Fibroblast of skin of scalp (primary cell): ENCODE measurements around the gene MRPL38.

ENCODE experiments used
- DNase-seq: peaks from one replicate; pipeline ENCODE4 v3.0.0-alpha.2; 2013

Gene MRPL38

DNA sequence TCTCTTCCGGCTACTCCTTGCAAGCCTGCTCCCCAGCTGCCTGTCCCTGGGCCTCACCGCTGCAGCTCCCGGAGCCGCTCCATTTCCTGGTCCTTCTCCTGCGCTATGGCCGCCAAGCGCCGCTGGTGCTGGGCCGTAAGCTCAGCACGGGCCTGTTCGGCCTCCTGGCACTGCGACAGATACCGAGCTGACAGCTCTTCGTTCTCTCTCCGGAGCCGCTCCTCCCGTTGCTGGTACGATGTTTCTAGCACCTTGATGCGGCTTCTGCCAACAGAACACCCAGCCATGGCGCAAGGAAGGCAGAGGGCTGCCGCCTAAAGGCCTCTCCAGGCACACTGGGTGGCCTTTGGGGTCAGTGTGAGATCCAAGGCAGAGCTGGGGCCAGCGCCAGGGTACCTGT, 14.9 kb upstream of the MRPL38 start:
- no peak for DNase-seq

- DNase-seq = no peak
Observed at GRCh38 chr17:75917917-75918445, 13.3 kb upstream of the MRPL38 start.

DNA sequence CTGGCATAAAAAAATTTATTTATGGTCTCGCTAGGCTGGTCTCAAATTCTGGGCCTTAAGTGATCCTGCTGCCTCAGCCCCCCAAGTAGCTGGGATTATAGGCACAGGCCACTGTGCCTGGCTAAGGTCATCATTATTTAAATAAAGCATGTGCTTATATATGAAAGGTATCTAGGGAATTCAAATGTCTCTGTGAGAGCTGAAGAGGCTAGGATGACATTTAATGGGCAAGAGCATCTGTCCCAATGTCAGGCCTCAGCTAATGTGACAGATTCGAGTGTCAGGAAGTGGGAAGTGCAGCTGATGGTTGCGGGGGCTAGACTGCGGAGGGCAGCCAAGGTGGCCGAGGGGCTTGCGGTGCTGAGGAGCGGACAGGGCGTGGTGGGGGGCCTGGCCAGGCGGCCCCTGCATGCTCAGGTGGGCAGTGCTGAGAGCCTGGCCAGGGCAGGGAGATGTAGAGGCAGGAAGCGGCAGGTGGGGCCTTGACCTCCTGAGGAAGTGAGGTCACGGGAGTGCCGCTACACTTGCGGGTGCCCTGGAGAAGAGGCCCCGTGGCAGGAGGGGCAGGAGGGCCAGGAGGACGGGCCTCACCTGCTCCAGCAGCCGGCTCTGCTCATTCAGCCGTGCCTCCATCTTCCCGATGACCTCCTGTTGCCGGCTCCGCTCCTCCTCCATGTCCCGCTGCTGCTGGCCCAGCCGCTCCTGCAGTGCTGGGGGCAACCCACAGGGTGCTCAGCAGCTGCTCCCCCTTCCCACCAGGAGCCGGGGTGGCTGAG, 12.6 kb upstream of the MRPL38 start:
- no peak for DNase-seq

DNA sequence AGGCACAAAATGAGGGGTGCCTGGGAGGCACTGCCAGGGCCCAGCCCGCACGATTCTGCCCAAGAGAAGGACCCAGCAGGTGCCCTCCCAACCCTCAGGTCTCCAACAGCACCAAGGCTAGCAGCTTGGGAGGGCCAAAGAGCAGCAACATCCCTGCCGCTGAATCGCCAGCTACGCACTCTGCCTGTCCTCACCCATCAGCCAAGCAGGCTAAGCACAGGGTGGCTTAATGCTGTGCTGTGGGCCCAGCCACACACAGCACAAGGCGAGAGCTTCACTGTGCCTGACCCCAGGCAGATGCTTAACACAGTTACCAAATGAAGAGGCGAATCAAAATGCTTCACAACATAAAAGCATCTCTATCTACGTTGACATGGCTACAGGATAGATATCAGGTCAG, 10.6 kb upstream of the MRPL38 start:
- DNase-seq = no peak

GRCh38 chr17:75914643-75915267, 10.1 kb upstream of the MRPL38 start:
- DNase-seq = no peak

DNA sequence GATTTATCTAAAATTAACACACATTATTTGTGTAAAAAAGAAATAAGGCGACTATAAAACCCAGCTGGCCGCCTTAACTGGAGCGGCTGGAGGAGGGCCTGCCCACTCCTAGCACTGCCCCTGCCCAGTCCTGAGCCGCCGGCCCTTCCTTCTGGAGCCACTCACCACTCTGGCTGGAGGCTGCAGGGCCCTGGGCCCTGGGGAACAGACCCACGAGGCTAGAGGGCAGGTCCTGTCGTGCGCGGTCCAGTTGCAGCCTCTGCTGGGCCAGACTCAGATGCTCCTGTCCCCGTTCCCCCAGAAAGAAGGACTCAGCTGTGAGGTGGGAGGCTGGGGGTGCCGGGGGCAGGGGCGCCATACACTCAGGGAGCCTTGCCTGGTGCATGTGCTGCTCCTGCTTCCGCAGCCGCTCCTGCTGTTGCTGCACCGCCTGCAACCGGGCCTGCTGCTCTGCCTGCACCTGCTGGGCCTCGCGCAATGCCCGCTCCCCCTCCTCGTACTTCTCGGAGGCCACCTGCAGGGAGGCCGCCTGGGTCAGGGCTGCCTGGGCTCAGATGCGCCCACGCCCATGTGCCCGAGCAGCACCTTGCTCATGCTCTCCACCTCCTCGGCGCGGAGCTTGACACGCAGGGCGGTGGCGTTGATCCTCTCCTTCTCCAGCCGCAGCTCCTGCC, 9.0 kb upstream of the MRPL38 start:
- DNase-seq = no peak

- no peak for DNase-seq
Observed at GRCh38 chr17:75910699-75911098, 6.0 kb upstream of the MRPL38 start.

DNA sequence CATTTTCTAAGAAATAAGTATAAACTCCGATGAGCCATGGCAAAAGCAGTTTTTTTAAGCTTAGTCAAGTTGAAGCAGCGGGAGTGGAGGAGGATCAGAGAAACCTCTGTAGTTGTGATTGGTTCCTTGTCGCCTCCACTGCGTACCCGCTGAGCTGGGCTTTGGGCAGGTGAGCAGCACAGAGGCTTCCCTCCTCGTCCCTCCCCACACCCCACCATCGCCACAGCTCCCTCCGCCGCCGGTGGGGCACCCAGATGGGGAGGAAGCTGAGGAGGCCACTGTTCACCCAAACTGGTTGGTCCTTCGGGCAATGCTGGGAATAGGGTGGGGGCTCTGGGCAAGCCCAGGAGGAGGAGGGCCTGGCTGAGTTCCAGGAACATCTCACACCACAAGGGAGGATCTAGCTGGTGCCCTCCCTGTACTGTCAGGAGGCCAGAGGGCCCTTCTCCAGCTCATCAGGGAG, 5.2 kb upstream of the MRPL38 start:
- no peak for DNase-seq

GRCh38 chr17:75909051-75909811, 4.5 kb upstream of the MRPL38 start:
- DNase-seq = no peak

DNA sequence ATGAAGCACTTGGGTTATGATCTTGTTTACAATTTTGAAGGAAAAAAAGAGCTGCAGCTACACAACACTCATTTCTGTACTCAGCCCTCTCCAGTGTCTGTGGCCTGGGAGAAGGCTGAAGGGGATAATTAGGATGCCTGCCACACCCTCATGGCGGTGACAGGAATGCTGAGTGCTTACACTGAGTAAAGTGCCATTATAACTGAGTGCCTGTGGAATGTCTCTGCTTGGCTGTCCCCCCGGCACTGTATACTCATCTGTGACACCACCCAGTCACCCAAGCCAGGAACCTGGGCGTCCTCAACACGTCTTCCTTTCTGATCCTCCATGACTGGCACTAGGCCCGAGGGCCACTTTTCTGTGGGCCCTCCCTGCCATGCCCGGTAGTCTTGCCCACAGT, 3.5 kb upstream of the MRPL38 start:
- DNase-seq = peak; percentile 35

DNA sequence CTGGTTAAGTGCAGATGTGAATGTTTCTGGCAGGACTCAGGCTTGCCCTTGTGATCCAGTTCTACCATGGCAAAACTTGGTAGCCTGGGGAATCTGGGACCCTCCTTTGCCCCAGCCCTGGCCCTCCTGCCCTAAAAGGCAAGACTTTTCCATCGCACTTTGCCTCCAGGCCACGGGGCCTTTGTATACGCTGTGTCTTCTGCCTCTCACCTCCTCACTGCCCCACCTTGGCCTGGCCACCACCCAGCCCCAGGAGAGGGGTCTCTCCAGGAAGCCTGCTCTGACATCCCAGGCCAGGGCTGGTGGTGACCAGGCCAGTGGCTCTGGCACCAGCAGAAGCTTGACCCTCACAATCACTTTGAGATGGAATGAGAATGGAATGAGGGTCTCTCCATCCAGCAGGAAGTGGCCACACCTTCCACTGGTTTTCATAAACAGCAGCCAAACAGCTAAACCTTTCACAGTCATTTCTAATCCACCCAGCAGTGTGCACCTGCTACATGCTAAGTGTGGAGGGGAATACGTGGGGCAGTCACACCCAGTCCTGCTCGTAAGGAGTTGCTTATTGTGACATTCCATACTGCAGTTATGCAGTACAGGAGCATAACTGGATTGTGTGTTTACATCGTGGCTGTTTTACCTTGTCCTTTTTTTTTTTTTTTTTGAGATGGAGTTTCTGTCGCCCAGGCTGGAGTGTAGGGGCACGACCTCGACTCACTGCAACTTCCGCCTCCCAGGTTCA, 1.6 kb upstream of the MRPL38 start:
- DNase-seq = no peak

DNA sequence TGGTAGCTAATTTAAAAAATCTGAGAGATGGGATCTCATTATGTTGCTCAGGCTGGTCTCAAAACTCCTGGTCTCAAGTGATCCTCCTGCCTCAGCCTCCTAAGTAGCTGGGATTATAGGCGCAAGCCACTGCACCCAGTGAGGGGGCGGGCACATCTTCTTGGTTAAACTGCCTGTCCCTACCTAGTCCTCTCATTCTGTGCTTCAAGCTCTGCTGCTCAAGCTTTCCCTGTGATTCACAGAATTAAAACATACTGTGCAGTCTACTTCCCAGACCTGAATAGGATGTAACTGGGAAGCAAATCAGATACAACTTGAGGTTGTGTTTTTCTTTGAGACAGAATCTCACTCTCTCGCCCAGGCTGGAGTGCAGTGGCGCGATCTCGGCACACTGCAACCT, 2.3 kb downstream of the MRPL38 start:
- DNase-seq = no peak

- DNase-seq = no peak
Observed at GRCh38 chr17:75901727-75902126, 3.0 kb downstream of the MRPL38 start.

GRCh38 chr17:75900691-75901533, 3.8 kb downstream of the MRPL38 start:
- no peak for DNase-seq

DNA sequence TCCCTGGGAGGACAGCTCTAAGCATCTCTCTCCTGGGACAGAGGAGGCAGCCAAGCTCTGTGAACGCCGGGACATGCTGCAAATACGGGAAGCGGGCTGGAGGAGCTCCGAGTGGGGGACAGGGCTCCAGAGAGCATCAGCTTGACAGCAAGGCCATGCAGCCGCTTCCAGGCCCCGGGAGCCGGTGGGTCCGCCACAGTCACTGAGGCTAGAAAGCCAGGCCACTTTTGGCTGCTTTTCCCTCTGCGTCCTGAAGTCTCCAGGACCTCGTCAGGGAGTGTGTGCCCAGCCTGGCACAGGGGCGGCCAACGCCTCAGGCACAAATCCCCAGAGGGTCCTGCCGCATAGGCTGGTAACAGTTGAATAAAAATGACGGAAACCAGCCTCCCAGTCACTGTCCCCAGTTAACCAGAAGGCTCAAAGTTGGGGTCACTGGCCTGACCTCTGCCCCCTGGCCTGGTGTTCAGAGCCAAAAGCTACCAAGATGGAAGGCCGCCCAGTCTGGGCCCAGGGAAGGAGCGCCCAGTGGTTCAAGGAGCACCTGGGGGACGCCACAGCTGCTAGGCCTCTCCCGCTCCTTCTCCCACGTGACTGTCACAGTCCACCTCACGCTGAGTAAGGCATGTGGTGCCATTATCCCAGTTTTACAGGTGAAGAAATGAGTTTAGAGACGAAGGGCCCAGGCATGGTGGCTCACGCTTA, 4.8 kb downstream of the MRPL38 start:
- DNase-seq = no peak

- DNase-seq = no peak
Observed at GRCh38 chr17:75899353-75899752, 5.3 kb downstream of the MRPL38 start.

- DNase-seq = no peak
Observed at GRCh38 chr17:75898791-75899190, 5.9 kb downstream of the MRPL38 start.

DNA sequence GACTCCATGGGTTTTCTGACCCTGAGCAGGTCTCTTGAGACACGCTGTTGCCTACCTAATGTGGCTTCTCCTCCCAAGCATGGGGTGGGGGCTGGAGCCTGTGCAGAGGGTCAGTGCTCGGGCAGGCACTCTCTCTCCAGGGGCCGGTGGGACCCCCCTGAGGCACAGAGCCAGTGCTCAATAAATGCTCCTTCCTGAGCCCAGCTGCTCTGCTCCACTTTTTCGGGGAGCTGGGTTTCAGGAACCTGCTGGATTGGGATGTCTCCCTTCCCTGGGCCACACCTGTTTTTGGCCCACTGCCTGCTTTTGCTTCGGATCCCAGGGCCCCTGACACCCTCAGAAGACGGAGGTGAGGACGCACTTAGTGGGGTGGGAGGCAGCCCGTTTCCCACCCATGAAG, 6.6 kb downstream of the MRPL38 start:
- no peak for DNase-seq

GRCh38 chr17:75897160-75898019, 7.3 kb downstream of the MRPL38 start:
- DNase-seq = no peak
